HepG2 (cell line): ENCODE measurements around the gene YBX2. TPM values are rescaled to one million over a fixed set of nuclear protein-coding genes. Genes with fewer than 3 reads are reported as not detected.

Experiments
- ATAC-seq: fragments of 200-7000 bp; cut with Tn5 transposase; 3 replicates; pipeline ENCODE4 v1.9.1; 2020; ENCODE audit warnings: mild to moderate bottlenecking, moderate library complexity
- BruUV-seq: library from RNA; stranded (reverse); fragments of 400-500 nt; replicated peaks from 2 replicates; lab custom pipeline; 2021; lab: Mats Ljungman, UMichigan
- CTCF ChIA-PET: fragments of 300-600 bp; formaldehyde crosslinking; extraction: SDS; loops from one replicate; lab custom pipeline; 2021; ENCODE audit warnings: low total read pairs, inconsistent platforms, low intra/inter-chr PET ratio; lab: Yijun Ruan, JAX
- POLR2A ChIA-PET: fragments of 350-600 bp; sonication (Branson Sonifier 250); formaldehyde crosslinking; loops from one replicate; lab custom pipeline; 2020; ENCODE audit warnings: antibody characterized with exemption, inconsistent platforms; lab: Yijun Ruan, JAX
- DNase-seq: peaks from one replicate; pipeline ENCODE4 v3.0.0-alpha.2; 2015; ENCODE audit warnings: low spot score
- FAIRE-seq: peaks from 3 replicates; lab custom pipeline; 2011; peaks lifted over from hg19 to GRCh38; lab: Jason Lieb, UNC
- H2AFZ ChIP-seq: one replicate; pipeline ENCODE4 v1.6.1; 2011; ENCODE audit warnings: low read length, inconsistent platforms
- H3K27ac ChIP-seq: fragments of 300-600 bp; 3 replicates; pipeline ENCODE4 v1.8.0; 2011; ENCODE audit warnings: mixed run types, mild to moderate bottlenecking, mixed read lengths, low read length, inconsistent platforms; ENCODE audit not compliant: insufficient read depth; ENCODE audit errors: extremely low read length
- H3K27me3 ChIP-seq, 2 experiments: fragments of 200-600 bp in 1 of 2; 2 replicates in 1 of 2; 3 replicates in 1 of 2; pipeline versions ENCODE4 v1.6.0 to v1.8.0; 2011; ENCODE audit warnings: low read length in 2 of 2, mild to moderate bottlenecking in 2 of 2, moderate library complexity in 2 of 2, inconsistent platforms in 1 of 2; ENCODE audit not compliant: insufficient read depth in 2 of 2, control insufficient read depth in 1 of 2
- H3K36me3 ChIP-seq, 2 experiments: fragments of 200-600 bp in 1 of 2; replicated peaks in 1 of 2; 2 replicates in 1 of 2; 3 replicates in 1 of 2; pipeline versions ENCODE4 v1.5.1 to v1.8.0; 2011; ENCODE audit warnings: low read length in 2 of 2, inconsistent platforms in 1 of 2; ENCODE audit not compliant: insufficient read depth in 2 of 2, control insufficient read depth in 1 of 2
- H3K4me1 ChIP-seq: 2 replicates; pipeline ENCODE4 v1.5.1; 2012; ENCODE audit warnings: low read length, inconsistent platforms; ENCODE audit not compliant: insufficient read depth
- H3K4me2 ChIP-seq: 2 replicates; pipeline ENCODE4 v1.6.0; 2011; ENCODE audit warnings: low read depth, low read length, inconsistent platforms
- H3K4me3 ChIP-seq, 3 experiments: fragments of 200-600 bp in 1 of 3; sonication (generic), shearing (Covaris generic) in 1 of 3; replicated peaks in 1 of 3; 2 replicates each; pipeline ENCODE4 v1.5.1; 2011 to 2016; ENCODE audit warnings: low read length in 3 of 3, inconsistent platforms in 2 of 3, low read depth in 2 of 3, mild to moderate bottlenecking in 2 of 3, control low read depth in 1 of 3, mixed read lengths in 1 of 3; ENCODE audit not compliant: insufficient read depth in 1 of 3
- H3K79me2 ChIP-seq: one replicate; pipeline ENCODE4 v1.6.1; 2011; ENCODE audit warnings: low read length, inconsistent platforms; ENCODE audit not compliant: insufficient read depth
- H3K9ac ChIP-seq: 2 replicates; pipeline ENCODE4 v1.6.0; 2011; ENCODE audit warnings: mild to moderate bottlenecking, low read depth, low read length, inconsistent platforms; ENCODE audit not compliant: insufficient read depth
- H3K9me3 ChIP-seq: 2 replicates; pipeline ENCODE4 v1.5.1; 2012; ENCODE audit warnings: mild to moderate bottlenecking, low read length
- H4K20me1 ChIP-seq: 2 replicates; pipeline ENCODE4 v1.6.0; 2011; ENCODE audit warnings: inconsistent platforms, mild to moderate bottlenecking, low read length, moderate library complexity; ENCODE audit not compliant: insufficient read depth
- ARHGAP35 ChIP-seq: sonication (generic); formaldehyde crosslinking; IDR thresholded peaks from 2 replicates; pipeline ENCODE4 v1.9.0; 2022; ENCODE audit warnings: mild to moderate bottlenecking, inconsistent platforms, moderate library complexity, missing genetic modification reagents, borderline replicate concordance
- GABPA ChIP-seq, 2 experiments: IDR thresholded peaks; 2 replicates each; pipeline ENCODE4 v1.6.1; 2011 to 2016; ENCODE audit warnings: low read depth in 2 of 2, low read length in 1 of 2, missing biosample characterization in 1 of 2, missing genetic modification characterization in 1 of 2
- SAP130 ChIP-seq: IDR thresholded peaks from 2 replicates; pipeline ENCODE4 v1.6.1; 2016; ENCODE audit warnings: low read depth
- TBX2 ChIP-seq: sonication (generic); formaldehyde crosslinking; IDR thresholded peaks from 2 replicates; pipeline ENCODE4 v1.5.0; 2020; ENCODE audit warnings: missing genetic modification reagents, mild to moderate bottlenecking, borderline replicate concordance
- XRCC5 ChIP-seq: fragments of 200-400 bp; formaldehyde crosslinking; optimal IDR thresholded peaks from 2 replicates; pipeline ENCODE3; 2017; ENCODE audit warnings: mild to moderate bottlenecking, low read length
- ZBTB38 ChIP-seq: sonication (generic); formaldehyde crosslinking; IDR thresholded peaks from 2 replicates; pipeline ENCODE4 v1.5.1; 2020; ENCODE audit warnings: mild to moderate bottlenecking, missing genetic modification reagents
- ZNF207 ChIP-seq: fragments of 450-650 bp; IDR thresholded peaks from 2 replicates; pipeline ENCODE4 v1.6.1; 2016; ENCODE audit warnings: antibody characterized with exemption, borderline replicate concordance
- ZNF430 ChIP-seq: sonication (generic); formaldehyde crosslinking; IDR thresholded peaks from 2 replicates; pipeline ENCODE4 v1.9.0; 2021; ENCODE audit warnings: mild to moderate bottlenecking, missing genetic modification reagents
- ZSCAN21 ChIP-seq: sonication (generic); formaldehyde crosslinking; IDR thresholded peaks from 2 replicates; pipeline ENCODE4 v1.8.0; 2022; ENCODE audit warnings: mild to moderate bottlenecking, missing genetic modification reagents, moderate library complexity, borderline replicate concordance
- WGBS: methylation state at CpG from one replicate; pipeline ENCODE4 v1.1.6; 2017; ENCODE audit warnings: low lambda C conversion rate; 5-methylcytosine and 5-hydroxymethylcytosine counted together
- in situ Hi-C: cut with HindIII; loops from 2 replicates; pipeline ENCODE4 v1.10.0; 2017; ENCODE audit warnings: low pct_unique_long_range_greater_than_20kb; ENCODE audit not compliant: extremely low pct_ligation_motif_present
- intact Hi-C: fragments of 100-400 bp; cut with micrococcal nuclease; formaldehyde crosslinking; loops from one replicate; pipeline ENCODE4 v1.10.0; 2022; ENCODE audit not compliant: unreplicated experiment
- polyA plus RNA-seq, 8 experiments: library from polyadenylated mRNA; depleted of rRNA in 3 of 8; stranded (reverse) in 7 of 8; unstranded in 1 of 8; fragments of >200 nt; fragmentation: Illumina TruSeq in 4 of 8; extraction: Trizol in 4 of 8; gene quantifications; 2 replicates each; pipeline versions ENCODE4 v1.2.1 to v1.2.3, GENCODE V29; 2011 to 2016; ENCODE audit warnings: low read depth in 4 of 8, missing spikeins in 1 of 8, mixed read lengths in 1 of 8; ENCODE audit not compliant: insufficient read depth in 1 of 8
- total RNA-seq, 5 experiments: library from RNA; depleted of rRNA; stranded (reverse); fragments of >200 nt; fragmentation: Illumina TruSeq; extraction: Trizol; gene quantifications; 2 replicates each; pipeline ENCODE4 v1.2.3, GENCODE V29; 2016; ENCODE audit warnings: low read depth in 1 of 5
- TF ChIP-seq, protein P1 (sequence below): IDR thresholded peaks from 2 replicates; pipeline ENCODE4 v1.6.1; 2012; ENCODE audit warnings: low read length, improper control_type of control experiment
- TF ChIP-seq, protein P2 (sequence below): sonication (generic); formaldehyde crosslinking; IDR thresholded peaks from 2 replicates; pipeline ENCODE4 v1.4.0; 2020; ENCODE audit warnings: missing genetic modification reagents
- TF ChIP-seq, protein P3 (sequence below), 2 experiments: sonication (generic) in 1 of 2; formaldehyde crosslinking in 1 of 2; IDR thresholded peaks; 2 replicates each; pipeline versions ENCODE4 v1.6.1 to v1.9.0; 2014 to 2022; ENCODE audit warnings: antibody characterized with exemption in 1 of 2, borderline replicate concordance in 1 of 2, inconsistent platforms in 1 of 2, low read depth in 1 of 2, missing genetic modification reagents in 1 of 2

The YBX2 gene
- total and polyA plus RNA-seq, 2 of the 13 experiments (the other 11 are each of a cell fraction or from before 2014, with no cell fraction given) = 0.12 to 0.22 TPM

DNA sequence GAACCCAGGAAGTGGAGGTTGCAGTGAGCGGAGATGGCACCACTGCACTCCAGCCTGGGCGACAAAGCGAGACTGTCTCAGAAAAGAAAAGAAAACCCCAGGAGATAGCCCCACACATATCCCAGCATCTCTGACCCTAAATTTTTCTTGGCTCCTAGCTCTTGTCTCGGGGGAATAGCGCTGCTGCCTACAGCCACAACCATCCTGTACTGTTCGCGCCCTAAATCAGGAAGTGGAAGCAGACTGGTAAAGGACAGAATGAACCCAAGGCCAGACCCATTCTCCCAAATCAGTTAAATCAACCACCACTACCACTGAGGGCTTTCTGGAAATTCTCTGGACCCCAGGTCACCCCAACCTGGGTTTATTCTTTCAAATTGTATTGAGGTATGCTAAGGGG, 44.6 kb downstream of the YBX2 start:
- peak overlapping the region; percentile 90 for H3K4me2 ChIP-seq
- H3K4me3 ChIP-seq = peak overlapping the region; percentile 95 to 99 (median 96); a peak in 5 of 6 replicates
- FAIRE-seq (no peak), ATAC-seq (no peak), DNase-seq (no peak)
- peaks cover 56% of the 10 kb centered on the region for H3K79me2 ChIP-seq
- peaks cover 0 to 2% of the 10 kb centered on the region in 2 experiments; a peak in 1 of 5 replicates for H3K27me3 ChIP-seq
- 90% methylated on average over 7 of the region's 7 CpGs for WGBS
- H4K20me1 ChIP-seq = no peaks in the 10 kb centered on the region
- in situ Hi-C loops = no loop called here
- intact Hi-C loops = no loop called here
- H2AFZ ChIP-seq = no peak overlapping the region
- peaks cover 38% of the 10 kb centered on the region for H3K4me1 ChIP-seq
- no peaks in the 10 kb centered on the region for H3K9me3 ChIP-seq
- H3K36me3 ChIP-seq = peaks cover 9 to 25% of the 10 kb centered on the region in 2 experiments; a peak in 4 of 5 replicates
- ChIA-PET POLR2A (interaction anchor here (1.4 to 2.6 kb wide), 5 partner anchors 8 to 32 kb away, joined by 4 to 34 read pairs (median 5); partner anchors contain the start of genes DVL2, GABARAP, PHF23 and SLC2A4), CTCF (no interaction called here)
- H3K27ac ChIP-seq = peak overlapping the region; percentile 99
- H3K9ac ChIP-seq = peak overlapping the region; percentile 96
- no TSS peak for BruUV-seq
- TF ChIP-seq XRCC5 (no peak), TBX2 (CRISPR knock-in tag) (peak; percentile 25; the same call in 1 of the 2 replicates), ARHGAP35 (CRISPR knock-in tag) (no peak), GABPA (IDR thresholded peaks at IDR 0.05; ENCODE audit: low read depth, low read length) (no peak), GABPA (CRISPR knock-in tag; IDR thresholded peaks at IDR 0.05; ENCODE audit: low read depth) (no peak), ZBTB38 (CRISPR knock-in tag) (peak; percentile 41; the same call in 1 of the 2 replicates), ZNF207 (no peak), SAP130 (0 out of 2 replicates have a peak, but pooled peaks have one; percentile 16), ZSCAN21 (no peak), ZNF430 (CRISPR knock-in tag) (no peak)
- TF ChIP-seq, protein P1, sequence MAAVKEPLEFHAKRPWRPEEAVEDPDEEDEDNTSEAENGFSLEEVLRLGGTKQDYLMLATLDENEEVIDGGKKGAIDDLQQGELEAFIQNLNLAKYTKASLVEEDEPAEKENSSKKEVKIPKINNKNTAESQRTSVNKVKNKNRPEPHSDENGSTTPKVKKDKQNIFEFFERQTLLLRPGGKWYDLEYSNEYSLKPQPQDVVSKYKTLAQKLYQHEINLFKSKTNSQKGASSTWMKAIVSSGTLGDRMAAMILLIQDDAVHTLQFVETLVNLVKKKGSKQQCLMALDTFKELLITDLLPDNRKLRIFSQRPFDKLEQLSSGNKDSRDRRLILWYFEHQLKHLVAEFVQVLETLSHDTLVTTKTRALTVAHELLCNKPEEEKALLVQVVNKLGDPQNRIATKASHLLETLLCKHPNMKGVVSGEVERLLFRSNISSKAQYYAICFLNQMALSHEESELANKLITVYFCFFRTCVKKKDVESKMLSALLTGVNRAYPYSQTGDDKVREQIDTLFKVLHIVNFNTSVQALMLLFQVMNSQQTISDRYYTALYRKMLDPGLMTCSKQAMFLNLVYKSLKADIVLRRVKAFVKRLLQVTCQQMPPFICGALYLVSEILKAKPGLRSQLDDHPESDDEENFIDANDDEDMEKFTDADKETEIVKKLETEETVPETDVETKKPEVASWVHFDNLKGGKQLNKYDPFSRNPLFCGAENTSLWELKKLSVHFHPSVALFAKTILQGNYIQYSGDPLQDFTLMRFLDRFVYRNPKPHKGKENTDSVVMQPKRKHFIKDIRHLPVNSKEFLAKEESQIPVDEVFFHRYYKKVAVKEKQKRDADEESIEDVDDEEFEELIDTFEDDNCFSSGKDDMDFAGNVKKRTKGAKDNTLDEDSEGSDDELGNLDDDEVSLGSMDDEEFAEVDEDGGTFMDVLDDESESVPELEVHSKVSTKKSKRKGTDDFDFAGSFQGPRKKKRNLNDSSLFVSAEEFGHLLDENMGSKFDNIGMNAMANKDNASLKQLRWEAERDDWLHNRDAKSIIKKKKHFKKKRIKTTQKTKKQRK = no peak
- TF ChIP-seq, protein P2, sequence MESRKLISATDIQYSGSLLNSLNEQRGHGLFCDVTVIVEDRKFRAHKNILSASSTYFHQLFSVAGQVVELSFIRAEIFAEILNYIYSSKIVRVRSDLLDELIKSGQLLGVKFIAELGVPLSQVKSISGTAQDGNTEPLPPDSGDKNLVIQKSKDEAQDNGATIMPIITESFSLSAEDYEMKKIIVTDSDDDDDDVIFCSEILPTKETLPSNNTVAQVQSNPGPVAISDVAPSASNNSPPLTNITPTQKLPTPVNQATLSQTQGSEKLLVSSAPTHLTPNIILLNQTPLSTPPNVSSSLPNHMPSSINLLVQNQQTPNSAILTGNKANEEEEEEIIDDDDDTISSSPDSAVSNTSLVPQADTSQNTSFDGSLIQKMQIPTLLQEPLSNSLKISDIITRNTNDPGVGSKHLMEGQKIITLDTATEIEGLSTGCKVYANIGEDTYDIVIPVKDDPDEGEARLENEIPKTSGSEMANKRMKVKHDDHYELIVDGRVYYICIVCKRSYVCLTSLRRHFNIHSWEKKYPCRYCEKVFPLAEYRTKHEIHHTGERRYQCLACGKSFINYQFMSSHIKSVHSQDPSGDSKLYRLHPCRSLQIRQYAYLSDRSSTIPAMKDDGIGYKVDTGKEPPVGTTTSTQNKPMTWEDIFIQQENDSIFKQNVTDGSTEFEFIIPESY (CRISPR knock-in tag) = peak; percentile 91
- TF ChIP-seq, protein P3, sequence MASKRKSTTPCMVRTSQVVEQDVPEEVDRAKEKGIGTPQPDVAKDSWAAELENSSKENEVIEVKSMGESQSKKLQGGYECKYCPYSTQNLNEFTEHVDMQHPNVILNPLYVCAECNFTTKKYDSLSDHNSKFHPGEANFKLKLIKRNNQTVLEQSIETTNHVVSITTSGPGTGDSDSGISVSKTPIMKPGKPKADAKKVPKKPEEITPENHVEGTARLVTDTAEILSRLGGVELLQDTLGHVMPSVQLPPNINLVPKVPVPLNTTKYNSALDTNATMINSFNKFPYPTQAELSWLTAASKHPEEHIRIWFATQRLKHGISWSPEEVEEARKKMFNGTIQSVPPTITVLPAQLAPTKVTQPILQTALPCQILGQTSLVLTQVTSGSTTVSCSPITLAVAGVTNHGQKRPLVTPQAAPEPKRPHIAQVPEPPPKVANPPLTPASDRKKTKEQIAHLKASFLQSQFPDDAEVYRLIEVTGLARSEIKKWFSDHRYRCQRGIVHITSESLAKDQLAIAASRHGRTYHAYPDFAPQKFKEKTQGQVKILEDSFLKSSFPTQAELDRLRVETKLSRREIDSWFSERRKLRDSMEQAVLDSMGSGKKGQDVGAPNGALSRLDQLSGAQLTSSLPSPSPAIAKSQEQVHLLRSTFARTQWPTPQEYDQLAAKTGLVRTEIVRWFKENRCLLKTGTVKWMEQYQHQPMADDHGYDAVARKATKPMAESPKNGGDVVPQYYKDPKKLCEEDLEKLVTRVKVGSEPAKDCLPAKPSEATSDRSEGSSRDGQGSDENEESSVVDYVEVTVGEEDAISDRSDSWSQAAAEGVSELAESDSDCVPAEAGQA (IDR thresholded peaks at IDR 0.05; ENCODE audit: low read depth) = no peak
- TF ChIP-seq, protein P3 (CRISPR knock-in tag; IDR thresholded peaks at IDR 0.05; ENCODE audit: borderline replicate concordance) = no peak
